Endothelial cell of umbilical vein (primary cell): ENCODE results near the gene PRR5L. TPM values are rescaled to one million over a fixed set of nuclear protein-coding genes. Genes with fewer than 3 reads are reported as not detected.

Source experiments
- BruUV-seq: library from RNA; stranded (reverse); fragments of 400-500 nt; replicated peaks from 2 replicates; lab custom pipeline; 2021; lab: Mats Ljungman, UMichigan
- CTCF ChIA-PET: fragments of 300-600, 350-600 bp; sonication (Branson Sonifier 250); formaldehyde crosslinking; loops from one replicate; lab custom pipeline; 2021; ENCODE audit warnings: antibody characterized with exemption, inconsistent platforms; lab: Charles Lee
- POLR2A ChIA-PET: fragments of 300-600, 350-600 bp; sonication (Branson Sonifier 250); formaldehyde crosslinking; loops from one replicate; lab custom pipeline; 2021; ENCODE audit warnings: antibody characterized with exemption, inconsistent platforms; lab: Charles Lee
- DNase-seq: peaks from one replicate; pipeline ENCODE4 v3.0.0-alpha.2; 2011; ENCODE audit warnings: low read depth, low spot score
- FAIRE-seq: peaks from 2 replicates; lab custom pipeline; 2011; peaks lifted over from hg19 to GRCh38; lab: Jason Lieb, UNC
- H2AFZ ChIP-seq: 2 replicates; pipeline ENCODE4 v1.6.0; 2012; ENCODE audit warnings: low read depth, low read length, control low read depth, inconsistent platforms
- H3K27ac ChIP-seq: 2 replicates; pipeline ENCODE4 v1.5.1; 2011; ENCODE audit warnings: low read depth, mild to moderate bottlenecking, control low read depth, low read length, moderate library complexity; ENCODE audit not compliant: insufficient read depth
- H3K27me3 ChIP-seq, 2 experiments: 2 replicates each; pipeline versions ENCODE4 v1.6.0 to v1.6.1; 2011; ENCODE audit warnings: low read length in 2 of 2, mixed read lengths in 1 of 2; ENCODE audit not compliant: control insufficient read depth in 2 of 2, insufficient read depth in 2 of 2
- H3K36me3 ChIP-seq, 2 experiments: 2 replicates in 1 of 2; 3 replicates in 1 of 2; pipeline ENCODE4 v1.5.1; 2011; ENCODE audit warnings: low read length in 2 of 2, mild to moderate bottlenecking in 1 of 2, moderate library complexity in 1 of 2; ENCODE audit not compliant: control insufficient read depth in 2 of 2, insufficient read depth in 2 of 2; ENCODE audit errors: extremely low read depth in 1 of 2
- H3K4me1 ChIP-seq: 3 replicates; pipeline ENCODE4 v1.5.1; 2011; ENCODE audit warnings: mild to moderate bottlenecking, low read length; ENCODE audit not compliant: control insufficient read depth, insufficient read depth; ENCODE audit errors: extremely low read depth
- H3K4me2 ChIP-seq: 2 replicates; pipeline ENCODE4 v1.6.1; 2011; ENCODE audit warnings: low read length, control low read depth, mixed read lengths; ENCODE audit not compliant: insufficient read depth
- H3K4me3 ChIP-seq, 3 experiments: fragments of 200-600 bp in 1 of 3; sonication (generic), shearing (Covaris generic) in 1 of 3; replicated peaks in 1 of 3; 2 replicates each; pipeline ENCODE4 v1.5.1; 2011 to 2016; ENCODE audit warnings: control low read depth in 3 of 3, low read length in 3 of 3, mild to moderate bottlenecking in 2 of 3, inconsistent platforms in 1 of 3, low read depth in 1 of 3, moderate library complexity in 1 of 3; ENCODE audit not compliant: insufficient read depth in 1 of 3
- H3K79me2 ChIP-seq: 2 replicates; pipeline ENCODE4 v1.6.0; 2012; ENCODE audit warnings: low read length, inconsistent platforms; ENCODE audit not compliant: control insufficient read depth, insufficient read depth
- H3K9ac ChIP-seq: replicated peaks from 2 replicates; pipeline ENCODE3; 2011; ENCODE audit warnings: low read length, control low read depth; ENCODE audit not compliant: insufficient read depth; ENCODE audit errors: extremely low read depth
- H3K9me1 ChIP-seq: replicated peaks from 3 replicates; pipeline ENCODE4 v1.6.0; 2011; ENCODE audit warnings: mild to moderate bottlenecking, low read length; ENCODE audit not compliant: control insufficient read depth, insufficient read depth; ENCODE audit errors: extremely low read depth
- H3K9me3 ChIP-seq: replicated peaks from 2 replicates; pipeline ENCODE4 v1.5.1; 2012; ENCODE audit warnings: low read length, inconsistent platforms; ENCODE audit not compliant: control insufficient read depth, insufficient read depth
- H4K20me1 ChIP-seq: replicated peaks from 2 replicates; pipeline ENCODE3; 2011; ENCODE audit warnings: mild to moderate bottlenecking, low read length; ENCODE audit not compliant: control insufficient read depth, insufficient read depth; ENCODE audit errors: extremely low read depth
- EZH2 ChIP-seq: IDR thresholded peaks from 2 replicates; pipeline ENCODE4 v1.6.1; 2012; ENCODE audit warnings: borderline replicate concordance, low read depth, mild to moderate bottlenecking, moderate library complexity, low read length, inconsistent platforms; ENCODE audit not compliant: severe bottlenecking
- FOS ChIP-seq: IDR thresholded peaks from 2 replicates; pipeline ENCODE4 v1.6.1; 2011; ENCODE audit warnings: mild to moderate bottlenecking, low read length, moderate library complexity, borderline replicate concordance; ENCODE audit not compliant: insufficient read depth
- GATA2 ChIP-seq: IDR thresholded peaks from 2 replicates; pipeline ENCODE4 v1.7.0; 2011; ENCODE audit warnings: low read depth, mild to moderate bottlenecking, moderate library complexity, mixed read lengths, low read length; ENCODE audit not compliant: insufficient read length, insufficient read depth
- JUN ChIP-seq: IDR thresholded peaks from 2 replicates; pipeline ENCODE4 v1.6.1; 2011; ENCODE audit warnings: borderline replicate concordance, low read depth; ENCODE audit not compliant: insufficient read length, insufficient read depth
- MAX ChIP-seq: IDR thresholded peaks from 2 replicates; pipeline ENCODE4 v1.6.1; 2011; ENCODE audit not compliant: insufficient read depth, insufficient read length
- MYC ChIP-seq: IDR thresholded peaks from one replicate; pipeline ENCODE4 v1.6.1; 2011; ENCODE audit warnings: mild to moderate bottlenecking, low read depth, low read length
- POLR2A ChIP-seq: IDR thresholded peaks from 2 replicates; pipeline ENCODE4 v1.6.1; 2012; ENCODE audit warnings: low read depth, mild to moderate bottlenecking, control low read depth, low read length
- POLR2AphosphoS5 ChIP-seq: IDR thresholded peaks from 2 replicates; pipeline ENCODE4 v1.6.1; 2012; ENCODE audit warnings: low read depth, mild to moderate bottlenecking, control low read depth, low read length, moderate library complexity; ENCODE audit not compliant: insufficient read depth
- dilution Hi-C: fragments of 300-500 bp; cut with MboI; formaldehyde crosslinking; loops from one replicate; pipeline ENCODE4 v1.15.0; 2019; ENCODE audit warnings: low sequenced_read_pairs; ENCODE audit not compliant: extremely low pct_ligation_motif_present
- intact Hi-C: fragments of 100-400 bp; cut with micrococcal nuclease; formaldehyde crosslinking; loops from one replicate; pipeline ENCODE4 v1.10.0; 2022
- polyA plus RNA-seq, 4 experiments: library from polyadenylated mRNA; depleted of rRNA in 3 of 4; stranded (reverse) in 3 of 4; unstranded in 1 of 4; fragments of >200 nt; gene quantifications; 2 replicates each; pipeline versions ENCODE4 v1.2.1 to v1.2.3, GENCODE V29; 2011 to 2012; ENCODE audit warnings: missing spikeins in 1 of 4
- total RNA-seq: library from RNA; stranded (reverse); gene quantifications from 2 replicates; pipeline ENCODE4 v1.2.3, GENCODE V29; 2021
- TF ChIP-seq, protein P1 (sequence below), 2 donors: IDR thresholded peaks; 1 replicate in 1 of 2; 2 replicates in 1 of 2; pipeline ENCODE4 v1.5.1; 2011; ENCODE audit warnings: low read length in 2 of 2, mild to moderate bottlenecking in 2 of 2, moderate library complexity in 2 of 2, control low read depth in 1 of 2, inconsistent platforms in 1 of 2, low read depth in 1 of 2; ENCODE audit not compliant: insufficient read depth in 1 of 2; ENCODE audit errors: extremely low read depth in 1 of 2

Gene PRR5L
- total and polyA plus RNA-seq, 2 donors (not counting 3 experiments of a cell fraction or from before 2014, with no cell fraction given), result 2.5 to 6.1 TPM

DNA sequence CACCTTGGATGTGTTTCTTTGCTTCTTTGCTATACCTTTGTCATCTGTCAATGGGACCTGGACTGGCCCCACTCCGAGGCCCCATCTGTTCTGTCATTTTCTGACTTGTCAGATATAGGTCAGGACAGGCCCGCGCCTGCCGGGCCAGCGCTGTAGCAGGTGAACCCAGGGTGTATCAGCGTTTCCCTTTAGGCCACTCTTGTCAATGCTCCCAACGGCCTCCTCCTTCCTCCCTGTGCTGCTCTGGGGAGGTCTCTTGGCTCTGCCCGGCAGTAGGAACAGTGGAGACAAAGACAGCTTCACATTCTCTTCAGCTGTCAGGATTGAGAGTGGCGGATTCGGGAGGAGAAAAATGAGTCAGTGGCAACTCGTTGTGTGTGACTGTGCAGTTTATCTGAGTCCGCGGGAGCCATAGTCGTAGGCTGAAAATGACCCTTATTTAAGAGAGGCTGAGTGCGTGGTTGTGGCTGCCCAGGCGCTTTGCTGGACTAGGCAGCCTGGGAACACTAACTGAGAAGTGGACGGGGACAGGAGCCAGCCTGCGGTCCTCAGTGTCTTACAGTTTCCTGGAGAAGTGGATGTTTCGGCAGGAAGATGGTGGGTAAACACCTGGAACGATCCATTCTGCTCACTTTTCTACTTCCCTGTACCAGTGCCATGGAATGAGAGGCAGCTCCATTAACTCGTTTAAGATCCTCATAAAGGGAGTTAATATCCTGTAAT, 102.3 kb downstream of the PRR5L start:
- POLR2A ChIA-PET, result no interaction called here
- no peaks in the 10 kb centered on the region for H3K36me3 ChIP-seq
- H3K27ac ChIP-seq, result no peak overlapping the region
- H3K79me2 ChIP-seq, result no peaks in the 10 kb centered on the region
- H4K20me1 ChIP-seq, result no peaks in the 10 kb centered on the region
- DNase-seq, result no peak
- CTCF ChIA-PET, result interaction anchor here (1.7 kb wide), 1 partner anchor 21 kb away, joined by 5 read pairs; no protein-coding TSS in a partner anchor
- H3K9me1 ChIP-seq, result no peaks in the 10 kb centered on the region
- FAIRE-seq, result no peak
- H3K9ac ChIP-seq, result no peak overlapping the region
- H3K4me1 ChIP-seq, result no peaks in the 10 kb centered on the region
- H2AFZ ChIP-seq, result no peak overlapping the region
- intact Hi-C loops, result no loop called here
- H3K27me3 ChIP-seq, result no peaks in the 10 kb centered on the region
- TF ChIP-seq, protein P1, sequence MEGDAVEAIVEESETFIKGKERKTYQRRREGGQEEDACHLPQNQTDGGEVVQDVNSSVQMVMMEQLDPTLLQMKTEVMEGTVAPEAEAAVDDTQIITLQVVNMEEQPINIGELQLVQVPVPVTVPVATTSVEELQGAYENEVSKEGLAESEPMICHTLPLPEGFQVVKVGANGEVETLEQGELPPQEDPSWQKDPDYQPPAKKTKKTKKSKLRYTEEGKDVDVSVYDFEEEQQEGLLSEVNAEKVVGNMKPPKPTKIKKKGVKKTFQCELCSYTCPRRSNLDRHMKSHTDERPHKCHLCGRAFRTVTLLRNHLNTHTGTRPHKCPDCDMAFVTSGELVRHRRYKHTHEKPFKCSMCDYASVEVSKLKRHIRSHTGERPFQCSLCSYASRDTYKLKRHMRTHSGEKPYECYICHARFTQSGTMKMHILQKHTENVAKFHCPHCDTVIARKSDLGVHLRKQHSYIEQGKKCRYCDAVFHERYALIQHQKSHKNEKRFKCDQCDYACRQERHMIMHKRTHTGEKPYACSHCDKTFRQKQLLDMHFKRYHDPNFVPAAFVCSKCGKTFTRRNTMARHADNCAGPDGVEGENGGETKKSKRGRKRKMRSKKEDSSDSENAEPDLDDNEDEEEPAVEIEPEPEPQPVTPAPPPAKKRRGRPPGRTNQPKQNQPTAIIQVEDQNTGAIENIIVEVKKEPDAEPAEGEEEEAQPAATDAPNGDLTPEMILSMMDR (IDR thresholded peaks at IDR 0.05; ENCODE audit: extremely low read depth in 1 of 2, insufficient read depth in 1 of 2, low read depth in 1 of 2, low read length in 2 of 2), result no peak
- no peak for TF ChIP-seq EZH2
- no peak for TF ChIP-seq MAX
- no peak for TF ChIP-seq FOS
- TF ChIP-seq GATA2, result no peak
- no peak for TF ChIP-seq POLR2AphosphoS5
- no peak for TF ChIP-seq MYC
- TF ChIP-seq JUN, result no peak
- no peak for TF ChIP-seq POLR2A
- no peak overlapping the region for H3K4me2 ChIP-seq
- H3K4me3 ChIP-seq, result no peak overlapping the region
- dilution Hi-C loops, result no loop called here
- H3K9me3 ChIP-seq, result no peaks in the 10 kb centered on the region
- BruUV-seq, result no TSS peak
